Measurements from ENCODE around the gene ADH5.

DNA sequence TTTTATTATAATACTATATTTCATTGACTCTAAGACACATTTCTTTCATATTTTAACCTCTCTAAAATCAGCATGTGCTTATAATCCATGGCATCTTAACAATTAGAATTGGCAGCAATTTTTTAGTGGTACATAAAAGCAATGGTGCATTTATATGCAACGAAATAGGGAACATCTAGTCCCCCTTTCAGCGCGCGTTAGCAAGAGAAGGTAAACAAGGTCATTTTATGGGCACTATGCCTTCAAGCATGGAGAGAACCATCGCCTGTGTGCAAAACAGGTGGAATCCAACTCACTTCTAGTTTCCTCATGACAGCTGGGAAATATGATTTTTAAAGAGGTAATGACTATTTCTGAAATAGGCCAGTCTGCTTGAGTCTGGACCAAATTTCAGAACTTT, 6.4 kb downstream of the ADH5 start:
- TF ChIP-seq, protein P1, sequence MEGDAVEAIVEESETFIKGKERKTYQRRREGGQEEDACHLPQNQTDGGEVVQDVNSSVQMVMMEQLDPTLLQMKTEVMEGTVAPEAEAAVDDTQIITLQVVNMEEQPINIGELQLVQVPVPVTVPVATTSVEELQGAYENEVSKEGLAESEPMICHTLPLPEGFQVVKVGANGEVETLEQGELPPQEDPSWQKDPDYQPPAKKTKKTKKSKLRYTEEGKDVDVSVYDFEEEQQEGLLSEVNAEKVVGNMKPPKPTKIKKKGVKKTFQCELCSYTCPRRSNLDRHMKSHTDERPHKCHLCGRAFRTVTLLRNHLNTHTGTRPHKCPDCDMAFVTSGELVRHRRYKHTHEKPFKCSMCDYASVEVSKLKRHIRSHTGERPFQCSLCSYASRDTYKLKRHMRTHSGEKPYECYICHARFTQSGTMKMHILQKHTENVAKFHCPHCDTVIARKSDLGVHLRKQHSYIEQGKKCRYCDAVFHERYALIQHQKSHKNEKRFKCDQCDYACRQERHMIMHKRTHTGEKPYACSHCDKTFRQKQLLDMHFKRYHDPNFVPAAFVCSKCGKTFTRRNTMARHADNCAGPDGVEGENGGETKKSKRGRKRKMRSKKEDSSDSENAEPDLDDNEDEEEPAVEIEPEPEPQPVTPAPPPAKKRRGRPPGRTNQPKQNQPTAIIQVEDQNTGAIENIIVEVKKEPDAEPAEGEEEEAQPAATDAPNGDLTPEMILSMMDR (IDR thresholded peaks at IDR 0.05) = no peak
- no peak for TF ChIP-seq POLR2AphosphoS5 (IDR thresholded peaks at IDR 0.05; ENCODE audit: insufficient read depth in 1 of 2, low read depth in 1 of 2)
- no peak for TF ChIP-seq POLR2A (IDR thresholded peaks at IDR 0.05)

Data from vagina (tissue), 2 donors.